Testis (tissue), 2 donors: ENCODE data around the gene C2orf78.

Experiments used
- CTCF ChIP-seq, 3 experiments: fragments of 450-650 bp in 2 of 3; fragments of 200-600 bp in 1 of 3; sonication (generic) in 1 of 3; IDR thresholded peaks; one replicate each; pipeline ENCODE4 v1.5.1; 2016 to 2019; ENCODE audit warnings: antibody characterized with exemption in 3 of 3, mild to moderate bottlenecking in 2 of 3, moderate library complexity in 1 of 3
- POLR2A ChIP-seq: fragments of 450-650 bp; IDR thresholded peaks from one replicate; pipeline ENCODE4 v1.6.1; 2017; ENCODE audit warnings: antibody characterized with exemption, mild to moderate bottlenecking, moderate library complexity

- TF ChIP-seq CTCF (IDR thresholded peaks at IDR 0.05) (no peak), POLR2A (no peak)
Observed at GRCh38 chr2:73821227-73821626, 37.2 kb downstream of the C2orf78 start.
